C4-2B (cell line): ENCODE measurements around the gene UBE2J2.
A peak's percentile ranks its signal among the peaks of the same experiment; 100 is the strongest.

Experiments
- H3K27ac ChIP-seq: fragments of 450-650 bp; 2 replicates; pipeline ENCODE4 v1.5.1; 2017
- ZFX ChIP-seq: fragments of 450-650 bp; IDR thresholded peaks from 2 replicates; pipeline ENCODE4 v1.6.1; 2017
- TF ChIP-seq, protein P1 (sequence below): fragments of 450-650 bp; conservative IDR thresholded peaks from 2 replicates; pipeline ENCODE4 v1.5.1; 2017; ENCODE audit warnings: mild to moderate bottlenecking

The UBE2J2 gene

DNA sequence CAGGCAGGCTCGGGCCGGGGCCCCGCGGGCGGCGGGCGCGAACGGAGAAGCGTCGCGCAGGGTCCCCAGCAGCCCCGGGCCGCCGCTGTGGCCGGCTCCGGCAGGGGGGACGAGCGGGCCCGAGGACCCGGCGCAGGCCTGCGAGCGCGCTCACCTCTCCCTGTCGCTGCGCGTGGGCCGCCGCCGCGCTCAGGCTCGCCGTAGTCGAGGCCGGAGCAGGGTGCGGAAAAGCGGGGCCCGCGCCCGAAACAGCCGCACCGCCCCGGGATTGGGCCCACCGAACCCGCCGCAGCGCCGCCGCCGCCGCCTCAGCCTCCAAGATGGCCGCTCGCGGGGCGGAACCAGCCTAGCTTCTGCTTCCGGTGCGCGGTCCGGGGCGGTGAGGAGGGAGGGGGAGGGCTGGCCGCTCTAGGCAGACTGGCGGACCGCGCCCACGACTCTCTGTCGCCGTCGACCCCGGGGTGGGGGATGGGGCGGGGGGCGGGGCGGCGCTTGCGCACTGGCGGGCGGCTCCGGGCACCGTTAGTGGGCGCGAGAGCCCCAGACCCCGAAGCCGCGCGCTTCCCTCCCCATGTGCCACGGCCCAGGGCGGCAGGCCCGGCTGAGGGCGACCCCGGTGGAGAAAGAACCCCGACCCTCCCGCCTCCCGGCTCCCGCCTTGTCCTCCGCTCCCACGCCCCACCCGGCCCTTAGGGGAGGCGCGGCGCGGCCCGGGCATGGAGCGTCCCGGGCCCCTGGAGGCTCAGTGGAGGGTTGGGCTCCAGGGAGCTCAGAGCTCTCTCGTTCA lies at the start of gene UBE2J2:
TSS of gene UBE2J2 (minus strand) at position 343 of the 787 bp plus-strand sequence. CDS start 5,862 bp downstream, outside the sequence.
- H3K27ac ChIP-seq: peak within 1 kb of the TSS; percentile 95
- TF ChIP-seq, protein P1, sequence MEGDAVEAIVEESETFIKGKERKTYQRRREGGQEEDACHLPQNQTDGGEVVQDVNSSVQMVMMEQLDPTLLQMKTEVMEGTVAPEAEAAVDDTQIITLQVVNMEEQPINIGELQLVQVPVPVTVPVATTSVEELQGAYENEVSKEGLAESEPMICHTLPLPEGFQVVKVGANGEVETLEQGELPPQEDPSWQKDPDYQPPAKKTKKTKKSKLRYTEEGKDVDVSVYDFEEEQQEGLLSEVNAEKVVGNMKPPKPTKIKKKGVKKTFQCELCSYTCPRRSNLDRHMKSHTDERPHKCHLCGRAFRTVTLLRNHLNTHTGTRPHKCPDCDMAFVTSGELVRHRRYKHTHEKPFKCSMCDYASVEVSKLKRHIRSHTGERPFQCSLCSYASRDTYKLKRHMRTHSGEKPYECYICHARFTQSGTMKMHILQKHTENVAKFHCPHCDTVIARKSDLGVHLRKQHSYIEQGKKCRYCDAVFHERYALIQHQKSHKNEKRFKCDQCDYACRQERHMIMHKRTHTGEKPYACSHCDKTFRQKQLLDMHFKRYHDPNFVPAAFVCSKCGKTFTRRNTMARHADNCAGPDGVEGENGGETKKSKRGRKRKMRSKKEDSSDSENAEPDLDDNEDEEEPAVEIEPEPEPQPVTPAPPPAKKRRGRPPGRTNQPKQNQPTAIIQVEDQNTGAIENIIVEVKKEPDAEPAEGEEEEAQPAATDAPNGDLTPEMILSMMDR: no peak
- TF ChIP-seq ZFX: peak; percentile 98

DNA sequence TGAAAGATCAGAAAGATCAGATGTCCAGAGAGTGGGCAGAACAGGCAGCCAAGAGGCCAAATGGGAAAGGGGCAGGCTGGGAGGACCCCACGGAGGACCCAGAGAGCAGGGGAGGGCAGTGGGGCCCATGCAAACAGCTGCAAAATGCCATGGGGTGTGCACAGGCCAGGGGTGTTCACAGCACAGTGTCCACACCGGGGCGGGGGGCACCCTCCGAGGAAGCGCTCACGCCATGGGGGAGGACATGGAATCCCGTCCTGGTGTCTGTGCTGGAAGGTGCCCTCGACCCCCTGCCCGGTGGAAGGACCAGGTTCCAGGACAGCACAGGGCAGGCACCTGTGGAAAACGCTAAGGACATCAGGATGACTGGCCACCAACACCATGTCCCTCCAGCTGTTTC lies 49.3 kb upstream of the UBE2J2 start:
- no peak for TF ChIP-seq ZFX
- TF ChIP-seq, protein P1: no peak
- no peak overlapping the region; the same call in 1 of the 2 replicates for H3K27ac ChIP-seq

DNA sequence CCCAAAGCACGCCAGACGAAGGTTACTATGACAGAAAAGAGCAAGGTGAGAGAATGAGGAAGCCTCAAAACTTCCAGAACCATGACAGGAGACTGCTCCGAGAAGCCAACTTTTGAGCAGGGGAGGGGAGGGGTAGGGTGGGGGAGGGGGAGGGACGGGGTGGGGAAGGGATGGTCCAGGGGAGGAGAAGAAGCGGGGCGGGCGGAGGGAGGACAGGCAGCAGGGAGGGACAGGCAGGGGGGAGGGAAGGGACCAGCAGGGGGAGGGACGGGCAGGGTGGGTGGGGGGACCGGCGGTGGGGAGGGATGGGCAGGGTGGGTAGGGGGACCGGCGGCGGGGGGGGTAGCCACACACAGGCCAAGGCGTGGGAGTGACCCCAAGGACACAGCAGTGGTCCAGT lies 48.8 kb upstream of the UBE2J2 start:
- no peak overlapping the region for H3K27ac ChIP-seq
- TF ChIP-seq, protein P1: no peak
- TF ChIP-seq ZFX: no peak

DNA sequence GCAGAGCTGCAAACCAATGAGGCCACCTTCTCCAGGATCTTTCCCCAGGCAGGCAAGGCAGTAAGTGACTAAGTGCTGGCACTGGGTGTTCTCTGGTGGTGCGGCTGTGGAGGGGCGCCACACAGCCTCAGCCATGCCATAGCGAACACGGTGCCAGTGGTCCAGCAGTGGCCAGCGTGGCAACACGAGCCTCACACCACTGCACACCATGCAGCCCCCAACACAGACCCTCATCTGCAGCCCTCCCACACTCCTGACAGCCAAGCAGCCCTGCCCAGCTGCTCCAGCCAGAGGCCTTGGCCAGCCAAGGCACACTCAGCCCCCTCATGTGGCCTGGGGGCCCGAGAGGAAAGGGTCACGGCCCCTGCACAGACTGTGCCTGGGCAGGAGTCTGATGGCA lies 47.8 kb upstream of the UBE2J2 start:
- peak overlapping the region; percentile 10 for H3K27ac ChIP-seq
- TF ChIP-seq, protein P1: no peak
- TF ChIP-seq ZFX: no peak

DNA sequence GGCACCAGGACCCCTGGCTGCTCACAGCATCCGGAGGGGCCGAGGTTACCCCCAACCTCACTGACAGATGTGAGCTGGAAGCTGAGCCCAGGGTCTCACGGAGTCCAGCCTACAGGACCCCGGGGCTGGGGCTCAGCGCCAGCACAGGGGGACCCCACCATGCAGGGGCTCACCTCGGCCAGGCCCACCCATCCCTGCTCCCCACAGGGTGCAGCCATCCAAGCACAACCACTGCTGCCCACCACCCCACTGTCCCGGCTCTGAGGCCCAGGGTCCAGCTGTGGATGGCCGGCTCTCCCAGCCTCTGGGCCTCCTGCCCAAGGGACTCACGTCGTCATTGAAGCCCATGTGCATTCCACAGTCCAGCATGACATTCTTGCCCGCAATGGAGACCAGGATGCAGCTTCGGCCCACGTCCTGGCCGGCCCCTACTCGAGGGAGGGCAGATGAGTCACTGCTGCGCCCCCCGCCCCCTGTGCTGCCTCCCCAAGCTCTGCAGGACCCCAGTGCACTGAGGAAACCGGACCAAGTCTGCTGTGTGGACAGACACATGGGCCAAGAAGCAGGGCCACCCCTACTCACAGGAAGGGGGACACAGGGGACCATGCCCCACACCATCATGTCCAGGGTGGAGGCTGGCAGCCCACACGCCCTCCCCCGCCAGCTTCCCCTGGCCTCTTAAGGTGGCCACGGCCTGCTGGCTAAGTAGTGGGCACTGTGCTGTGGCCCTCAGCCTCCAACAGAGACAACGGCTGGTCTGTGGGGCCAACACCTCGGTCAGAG lies 47.2 kb upstream of the UBE2J2 start:
- no peak for TF ChIP-seq ZFX
- TF ChIP-seq, protein P1: no peak

DNA sequence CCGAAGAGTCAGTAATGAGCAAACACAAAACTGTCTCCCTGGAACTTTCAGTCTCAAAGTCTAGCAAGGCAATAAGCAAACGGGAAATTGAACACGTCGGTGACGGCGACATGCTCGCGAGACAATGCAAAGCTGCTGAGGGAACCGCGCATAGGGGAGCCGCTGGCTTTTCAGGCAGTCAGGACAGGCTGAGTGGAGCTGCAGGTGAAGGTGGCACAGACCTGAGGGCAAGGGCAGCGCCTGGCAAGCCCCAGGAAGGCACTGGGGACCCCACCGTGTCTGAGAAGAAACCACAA lies 45.9 kb upstream of the UBE2J2 start:
- TF ChIP-seq ZFX: no peak
- TF ChIP-seq, protein P1: no peak
- peak overlapping the region; percentile 69; the same call in 1 of the 2 replicates for H3K27ac ChIP-seq

More for the DNA sequence above, 47.2 kb upstream of the UBE2J2 start:
- H3K27ac ChIP-seq: peak overlapping the region; percentile 10
